Ramos (cell line): Measurements from ENCODE around the gene SPATA6L.

ENCODE experiments used
- in situ Hi-C: fragments of 300-500 bp; cut with MboI; formaldehyde crosslinking; loops from one replicate; pipeline ENCODE4 v1.14.3; 2022; ENCODE audit warnings: low sequenced_read_pairs; ENCODE audit not compliant: unreplicated experiment

Gene SPATA6L

DNA sequence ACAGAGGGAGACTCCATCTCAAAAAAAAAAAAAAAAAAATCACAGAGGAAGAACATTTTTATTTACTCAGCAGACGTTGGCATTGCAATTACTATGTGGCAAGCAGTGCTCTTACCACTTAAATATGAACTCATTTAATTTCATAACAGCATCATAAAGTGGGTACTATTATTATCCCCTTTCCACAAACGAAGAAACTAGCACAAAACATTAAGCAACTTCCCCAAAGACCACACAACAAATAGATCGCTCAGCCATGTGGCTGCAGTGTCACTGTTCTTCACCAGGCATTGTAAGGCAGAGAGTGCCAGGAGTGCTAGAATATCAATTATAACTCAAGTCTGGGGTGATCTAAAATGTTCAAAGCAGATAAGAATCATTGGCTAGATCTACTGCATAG, 74.0 kb downstream of the SPATA6L start:
- in situ Hi-C loops, result no loop called here

DNA sequence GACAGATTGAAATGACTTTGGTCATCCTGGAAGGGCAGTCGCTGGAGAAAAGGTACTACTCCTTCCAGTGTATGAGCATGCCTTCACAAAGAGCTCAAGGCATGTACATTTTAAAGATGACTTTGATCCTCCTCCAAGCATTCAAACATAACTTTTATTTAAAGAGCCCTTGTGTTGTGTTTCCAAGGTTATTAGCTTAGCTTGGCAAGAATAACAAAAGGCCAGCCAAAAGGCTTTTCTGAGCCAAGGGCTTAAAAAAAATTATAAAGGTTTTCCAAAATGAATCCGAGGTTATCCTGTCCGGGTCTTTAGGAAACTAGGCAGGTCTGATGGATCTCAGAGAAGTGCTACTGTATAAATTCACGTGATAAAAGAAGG, 75.2 kb downstream of the SPATA6L start:
- in situ Hi-C loops, result no loop called here

DNA sequence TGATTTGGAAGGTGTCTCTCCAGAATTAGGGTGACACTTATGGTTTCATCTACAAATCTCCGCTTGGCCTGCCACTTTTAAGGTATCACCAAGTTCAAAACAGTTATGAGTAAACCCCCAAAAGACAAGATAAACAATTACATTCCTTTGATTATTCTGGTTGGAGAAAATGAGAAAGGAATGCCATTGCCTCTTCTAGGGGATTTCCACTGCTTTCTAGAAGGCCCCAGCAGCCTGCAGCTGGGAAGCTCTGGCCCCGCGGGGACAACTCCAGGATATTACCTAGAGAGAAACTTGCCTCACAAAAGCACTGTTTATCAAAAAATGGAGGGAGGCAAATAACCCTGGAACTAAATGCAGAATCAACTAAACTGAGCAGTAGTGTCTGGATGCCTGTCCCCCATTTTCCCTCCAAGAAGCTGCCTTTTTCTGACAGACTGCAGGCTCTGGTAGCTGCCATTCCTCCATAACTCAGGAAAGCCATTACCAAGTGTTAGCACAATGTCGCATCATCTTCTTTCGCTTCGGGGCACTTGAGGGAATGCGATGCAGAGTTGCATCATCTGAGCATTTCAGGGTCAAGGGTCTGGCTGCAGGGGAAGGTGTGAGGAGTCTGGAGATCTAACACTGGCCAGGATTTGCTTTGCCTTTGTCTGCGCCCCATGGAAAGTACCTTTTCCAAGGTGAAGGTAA, 75.7 kb downstream of the SPATA6L start:
- in situ Hi-C loops, result no loop called here

DNA sequence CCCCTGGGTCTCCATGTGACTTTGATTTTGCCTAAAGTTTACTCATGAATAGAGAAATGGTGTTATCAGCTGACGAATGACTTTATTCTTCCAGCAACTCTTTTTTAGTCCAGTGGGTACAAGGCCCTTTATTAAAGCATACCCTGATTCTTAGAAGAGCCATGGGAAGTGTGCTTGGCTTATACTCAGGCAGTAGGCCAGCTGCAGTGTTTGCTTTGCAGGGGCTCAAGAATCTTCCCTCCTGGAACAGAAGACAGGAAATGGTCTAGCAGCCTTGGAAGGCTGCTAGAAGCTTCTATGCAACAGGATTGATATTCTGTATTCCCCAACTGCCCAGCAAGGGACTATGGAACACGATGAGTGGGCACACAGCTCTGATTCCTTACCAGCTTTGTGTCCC, 77.6 kb downstream of the SPATA6L start:
- in situ Hi-C loops, result no loop called here

DNA sequence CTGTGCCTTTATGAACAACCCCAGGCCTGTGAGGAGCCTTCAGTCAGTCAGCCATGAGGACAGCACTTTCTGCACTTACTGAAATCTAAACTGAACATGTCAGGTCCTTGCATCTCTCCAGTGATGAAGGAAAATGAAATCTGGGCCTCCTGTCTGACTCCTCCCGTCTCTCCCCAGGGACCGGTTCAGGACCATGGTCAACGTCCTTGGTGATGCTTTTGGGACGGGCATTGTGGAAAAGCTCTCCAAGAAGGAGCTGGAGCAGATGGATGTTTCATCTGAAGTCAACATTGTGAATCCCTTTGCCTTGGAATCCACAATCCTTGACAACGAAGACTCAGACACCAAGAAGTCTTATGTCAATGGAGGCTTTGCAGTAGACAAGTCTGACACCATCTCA, 81.1 kb downstream of the SPATA6L start:
- in situ Hi-C loops, result no loop called here

DNA sequence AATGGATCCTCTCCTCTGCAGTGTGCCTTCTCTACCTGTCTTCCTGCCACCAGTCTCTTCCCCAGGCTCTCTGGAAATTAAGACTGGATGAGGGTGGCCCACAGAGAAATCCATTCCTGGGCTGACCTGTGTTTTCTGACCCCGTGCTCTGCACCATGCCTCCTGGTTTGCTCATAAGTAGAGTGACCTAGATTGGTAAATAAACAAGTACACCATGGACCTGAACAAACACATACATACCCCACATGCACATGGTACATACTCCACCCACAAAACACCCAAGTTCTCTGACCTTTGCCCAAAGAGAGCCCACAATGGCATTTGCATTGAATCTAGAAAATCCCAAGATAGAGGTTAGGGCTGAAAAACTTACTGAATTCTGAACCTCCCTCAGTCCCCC, 81.6 kb downstream of the SPATA6L start:
- in situ Hi-C loops, result no loop called here

DNA sequence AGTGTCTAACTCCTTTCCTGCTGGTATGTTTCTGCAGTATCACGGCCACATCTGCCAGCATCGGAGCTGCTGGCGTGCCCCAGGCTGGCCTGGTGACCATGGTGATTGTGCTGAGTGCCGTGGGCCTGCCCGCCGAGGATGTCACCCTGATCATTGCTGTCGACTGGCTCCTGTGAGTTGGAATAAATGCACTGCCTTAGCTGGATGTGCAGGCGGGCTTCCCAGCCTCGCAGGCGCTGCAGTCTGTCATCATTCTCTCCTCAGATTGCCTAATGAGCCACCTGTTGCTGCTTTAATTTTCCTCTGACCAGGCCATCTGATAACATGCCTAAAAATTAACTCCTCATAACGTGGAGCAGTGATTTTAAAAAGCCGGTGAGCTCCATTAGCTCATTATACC, 83.3 kb downstream of the SPATA6L start:
- in situ Hi-C loops, result no loop called here

DNA sequence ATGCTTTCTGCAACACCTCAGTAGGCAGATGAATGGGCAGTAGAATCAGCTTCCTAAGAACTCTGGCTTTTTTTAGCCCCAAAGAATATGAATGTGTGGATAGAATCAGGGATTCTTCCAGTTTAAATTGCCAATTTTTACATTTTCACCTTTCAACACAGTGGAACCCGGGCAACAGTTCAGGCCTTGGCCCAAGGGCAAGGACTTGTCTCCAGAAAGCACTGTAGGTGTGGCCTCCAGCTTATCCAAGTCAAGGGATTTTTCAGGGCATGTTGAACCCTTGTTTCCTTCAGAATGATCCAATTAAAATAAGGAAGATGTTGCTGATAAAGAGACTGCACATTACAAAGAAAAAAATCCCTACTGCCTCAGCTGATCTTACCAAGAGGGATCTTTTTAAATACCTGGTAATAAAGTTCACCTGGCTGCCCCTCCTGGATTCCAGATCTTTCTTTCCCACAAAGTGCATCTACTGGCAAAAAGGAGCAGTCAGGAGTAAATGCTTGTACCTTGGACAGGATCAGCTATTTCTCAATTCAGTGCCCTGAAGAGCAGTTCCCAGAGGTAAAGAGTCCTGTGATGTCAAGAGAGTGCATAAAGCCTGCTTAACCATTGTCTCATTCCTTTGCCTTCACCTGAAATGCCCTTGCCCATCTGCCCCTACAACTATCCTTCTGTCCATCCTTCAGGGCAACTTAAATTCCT, 84.3 kb downstream of the SPATA6L start:
- in situ Hi-C loops, result no loop called here

DNA sequence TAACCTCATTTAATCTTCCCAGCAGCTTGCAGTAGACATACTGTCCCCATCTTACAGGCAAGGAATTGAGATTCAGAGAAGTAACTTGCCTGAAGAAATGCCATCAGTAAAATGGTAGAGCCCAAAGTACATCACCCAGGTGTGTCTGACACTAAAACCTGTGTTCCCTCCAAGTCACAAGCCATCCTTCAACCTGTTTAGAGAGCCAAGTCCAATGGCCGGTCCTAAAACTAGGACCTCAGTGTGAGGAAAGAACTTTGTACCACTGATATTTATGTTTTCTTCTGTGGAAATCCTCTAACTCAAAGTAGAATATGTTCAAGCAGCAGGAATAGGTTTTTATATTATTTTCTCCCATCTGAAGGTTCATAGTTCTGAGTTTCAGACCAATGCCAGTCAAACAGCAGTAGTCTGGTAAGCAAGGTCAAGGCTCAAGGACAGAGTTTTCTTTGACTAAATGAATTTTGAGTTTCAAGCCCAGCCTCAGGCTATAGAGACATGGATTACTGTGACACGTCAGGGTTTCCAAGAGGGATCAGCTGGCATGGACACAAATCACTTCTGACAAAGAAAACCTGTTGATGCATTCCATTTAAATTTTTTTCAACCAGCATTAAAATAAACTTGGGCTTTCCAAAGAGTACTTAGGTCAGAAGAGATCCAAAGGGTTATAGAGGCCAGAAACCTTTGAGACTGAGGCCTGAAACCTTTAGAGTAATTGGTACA, 85.1 kb downstream of the SPATA6L start:
- in situ Hi-C loops, result no loop called here

DNA sequence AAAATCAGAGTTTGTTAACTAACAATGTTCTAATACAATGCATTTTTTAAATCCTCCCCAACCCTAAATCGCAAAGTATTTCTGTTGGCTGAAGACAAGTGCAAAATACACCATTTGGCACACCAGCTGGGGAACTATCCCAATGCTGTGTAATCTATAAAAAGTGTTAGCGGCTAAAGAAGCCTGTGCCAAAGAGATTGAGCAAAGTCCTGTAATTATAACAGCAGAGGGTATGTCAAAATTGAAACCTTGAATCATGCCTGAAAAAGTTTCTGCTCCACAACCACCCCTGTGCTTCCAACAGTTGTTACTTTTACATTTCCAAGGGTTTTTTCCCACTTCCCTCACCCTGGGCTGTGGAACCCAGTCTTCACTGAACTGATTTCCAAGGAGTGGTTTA, 87.3 kb downstream of the SPATA6L start:
- in situ Hi-C loops, result no loop called here

DNA sequence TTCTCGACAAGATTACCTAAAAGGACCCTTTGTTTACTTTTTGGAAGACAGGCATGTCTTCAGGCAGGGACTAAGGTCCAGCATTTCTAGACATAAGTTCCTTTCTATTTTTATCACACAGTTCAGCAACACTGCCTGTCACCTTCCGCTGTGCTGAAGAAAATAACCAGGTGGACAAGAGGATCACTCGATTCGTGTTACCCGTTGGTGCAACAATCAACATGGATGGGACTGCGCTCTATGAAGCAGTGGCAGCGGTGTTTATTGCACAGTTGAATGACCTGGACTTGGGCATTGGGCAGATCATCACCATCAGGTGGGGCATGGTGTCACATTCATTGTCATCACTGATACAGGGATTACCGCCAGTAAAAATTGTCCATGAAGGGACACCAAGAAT, 89.8 kb downstream of the SPATA6L start:
- in situ Hi-C loops, result no loop called here

DNA sequence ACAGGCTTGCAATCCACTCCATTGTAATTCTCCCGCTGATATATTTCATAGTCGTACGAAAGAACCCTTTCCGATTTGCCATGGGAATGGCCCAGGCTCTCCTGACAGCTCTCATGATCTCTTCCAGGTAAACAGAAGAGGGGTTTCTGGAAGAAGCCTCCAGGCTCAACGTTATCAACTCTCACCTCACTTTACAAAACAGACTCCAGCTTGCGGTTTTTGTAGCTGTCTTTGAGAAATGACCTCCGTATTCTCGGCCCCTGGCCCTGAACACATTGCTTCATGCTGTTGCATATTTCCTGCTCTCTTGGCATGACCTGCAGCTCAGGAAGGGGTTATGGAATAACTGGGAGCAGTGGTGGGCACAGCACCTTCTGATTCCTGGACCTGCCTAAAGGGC, 90.3 kb downstream of the SPATA6L start:
- in situ Hi-C loops, result no loop called here

DNA sequence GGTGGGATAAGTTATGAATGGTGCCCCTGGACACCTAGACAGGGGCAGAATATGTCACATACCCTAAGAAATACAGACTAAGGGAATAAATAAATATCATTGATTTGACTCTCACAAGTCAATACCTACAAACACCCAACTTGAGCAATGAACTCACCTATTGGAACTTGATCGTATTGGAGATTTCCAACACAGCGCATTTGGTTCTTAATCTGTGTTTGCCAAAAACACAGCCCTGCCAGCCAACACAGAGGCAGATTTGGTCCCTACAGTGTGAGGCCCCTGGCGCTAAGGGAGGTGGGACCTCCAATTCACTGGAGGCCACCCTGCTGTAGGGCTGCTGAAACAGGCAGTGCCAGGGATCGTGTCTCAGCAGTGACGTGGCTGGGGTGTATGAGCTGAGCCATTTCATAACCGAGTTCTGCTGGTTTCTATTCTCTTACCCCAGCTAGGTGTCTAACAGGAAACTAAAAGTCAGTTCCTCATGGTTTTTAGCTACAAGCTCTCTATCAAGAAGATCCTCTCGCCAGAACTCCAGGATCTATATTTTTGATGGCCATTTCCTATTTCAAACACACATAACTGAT, 91.5 kb downstream of the SPATA6L start:
- in situ Hi-C loops, result no loop called here

DNA sequence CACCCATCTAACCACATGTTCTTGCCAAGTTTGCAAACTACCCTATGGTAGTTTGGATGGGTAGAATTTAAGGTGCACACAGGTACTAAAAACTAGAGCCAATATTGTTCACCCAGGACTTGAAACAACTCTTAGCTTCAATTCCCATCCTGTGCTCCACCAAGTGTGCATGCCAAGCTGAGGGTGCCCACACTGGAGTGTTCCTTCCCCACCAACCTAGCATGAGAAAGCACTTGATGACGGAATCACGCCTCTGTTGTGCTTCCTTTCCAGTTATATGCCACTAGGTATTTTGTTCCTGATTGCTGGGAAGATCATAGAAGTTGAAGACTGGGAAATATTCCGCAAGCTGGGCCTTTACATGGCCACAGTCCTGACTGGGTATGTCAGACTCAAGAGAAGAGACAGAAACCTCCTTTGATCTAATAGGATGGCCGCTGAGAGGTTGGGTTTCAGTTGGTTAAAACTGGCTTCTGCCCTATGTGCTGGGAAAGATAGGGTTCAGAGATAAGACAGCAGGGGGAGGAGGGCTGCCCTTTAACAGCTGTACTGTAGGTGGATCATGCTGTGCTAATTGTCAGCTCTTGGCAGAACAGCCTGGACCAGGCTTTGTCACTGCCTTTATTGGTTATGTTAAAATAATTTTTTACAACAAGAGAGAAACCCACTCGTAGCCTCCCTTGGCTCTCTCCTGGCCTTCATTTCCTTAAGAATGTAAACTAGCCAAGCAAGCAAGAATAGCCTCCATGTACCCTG, 92.5 kb downstream of the SPATA6L start:
- in situ Hi-C loops, result no loop called here

DNA sequence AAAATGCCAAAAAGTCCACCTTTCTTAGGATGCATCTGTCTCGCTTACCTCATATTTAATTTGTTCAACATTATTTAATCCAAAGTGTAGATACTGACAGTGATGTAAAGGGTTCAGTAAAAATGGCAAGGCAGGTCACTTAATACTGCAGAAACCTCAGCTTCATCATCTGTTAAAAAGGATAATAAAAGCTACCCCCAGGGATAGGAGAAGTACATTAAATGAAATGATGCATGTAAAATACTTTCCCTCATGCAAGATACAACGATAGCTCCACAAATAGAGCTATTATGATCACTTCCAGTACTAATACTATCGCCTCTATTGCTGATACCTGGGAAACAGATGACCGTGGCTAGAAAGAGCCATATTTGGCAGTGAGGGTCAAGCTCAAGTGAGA, 93.1 kb downstream of the SPATA6L start:
- in situ Hi-C loops, result no loop called here

DNA sequence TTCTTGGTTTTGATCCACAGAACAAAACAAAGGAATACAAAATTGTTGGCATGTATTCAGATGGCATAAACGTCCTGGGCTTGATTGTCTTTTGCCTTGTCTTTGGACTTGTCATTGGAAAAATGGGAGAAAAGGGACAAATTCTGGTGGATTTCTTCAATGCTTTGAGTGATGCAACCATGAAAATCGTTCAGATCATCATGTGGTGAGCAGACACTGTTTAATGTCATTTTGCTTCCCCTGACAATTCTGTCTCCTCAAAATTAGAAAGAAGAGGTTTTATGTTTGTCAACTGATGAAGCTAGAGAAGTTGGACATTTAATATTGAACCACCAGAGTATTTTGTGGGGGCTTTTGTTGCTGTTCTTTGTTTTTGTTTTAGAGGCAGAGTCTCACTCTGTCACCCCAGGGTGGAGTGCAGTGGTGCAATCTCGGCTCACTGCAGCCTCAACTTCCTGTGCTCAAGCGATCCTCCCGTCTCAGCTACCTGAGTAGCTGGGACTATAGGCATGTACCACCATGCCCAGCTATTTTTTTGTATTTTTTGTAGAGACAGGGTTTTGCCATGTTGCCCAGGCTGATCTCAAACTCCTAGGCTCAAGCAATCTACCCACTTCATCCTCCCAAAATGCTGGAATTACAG, 94.0 kb downstream of the SPATA6L start:
- in situ Hi-C loops, result no loop called here

DNA sequence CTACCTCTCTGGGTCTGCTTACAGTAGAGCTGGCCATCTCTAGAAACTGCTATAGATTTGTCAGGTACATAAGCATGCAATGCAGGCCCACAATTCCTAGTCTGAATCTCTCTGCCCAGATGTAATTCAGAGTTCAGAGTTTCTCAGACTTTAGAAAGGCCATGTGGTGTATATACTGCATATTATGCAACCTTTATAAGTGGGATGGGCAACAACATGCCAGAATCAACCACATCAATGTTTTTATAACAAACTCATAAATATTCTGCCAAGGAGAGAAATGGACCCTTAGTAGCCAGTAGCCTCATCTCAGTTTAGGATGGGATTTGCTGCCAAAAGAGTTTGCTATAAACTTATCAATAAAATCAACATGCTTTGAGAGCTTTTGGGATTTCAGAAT, 97.2 kb downstream of the SPATA6L start:
- in situ Hi-C loops, result no loop called here

DNA sequence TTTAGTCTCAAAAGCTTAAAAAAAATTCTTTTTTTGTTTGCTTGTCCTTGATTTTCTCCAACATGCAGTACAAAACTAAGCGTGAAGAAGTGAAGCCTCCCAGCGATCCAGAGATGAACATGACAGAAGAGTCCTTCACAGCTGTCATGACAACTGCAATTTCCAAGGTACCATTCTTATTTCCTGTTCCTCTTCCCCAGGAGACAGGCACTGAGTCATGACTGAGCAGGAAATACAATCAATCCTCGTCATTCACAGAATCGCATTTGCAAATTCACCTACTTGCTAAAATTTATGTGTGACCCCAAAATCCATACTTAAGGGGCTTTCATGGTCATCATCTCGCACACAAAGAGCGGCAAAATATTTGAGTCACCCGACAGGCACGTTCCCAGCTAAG, 98.7 kb downstream of the SPATA6L start:
- in situ Hi-C loops, result no loop called here

DNA sequence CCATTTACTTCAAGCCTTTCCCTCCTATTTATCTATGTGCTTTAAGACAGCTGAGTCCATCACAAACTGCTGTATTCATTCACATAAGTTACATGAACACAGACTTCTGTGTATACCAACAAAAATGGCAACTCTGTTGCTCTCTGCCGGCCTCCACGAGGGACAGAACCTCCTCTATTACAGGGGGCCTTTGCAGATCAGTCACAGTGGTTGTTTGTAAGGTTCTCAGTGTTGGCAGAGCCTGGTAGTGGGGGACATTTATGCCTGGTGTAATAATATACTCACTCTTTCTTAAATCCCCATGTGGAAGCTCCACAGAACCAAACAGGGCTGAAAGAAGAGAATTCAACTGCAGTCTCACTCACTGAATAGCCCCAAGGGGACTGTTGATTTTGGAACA, 99.5 kb downstream of the SPATA6L start:
- in situ Hi-C loops, result no loop called here

DNA sequence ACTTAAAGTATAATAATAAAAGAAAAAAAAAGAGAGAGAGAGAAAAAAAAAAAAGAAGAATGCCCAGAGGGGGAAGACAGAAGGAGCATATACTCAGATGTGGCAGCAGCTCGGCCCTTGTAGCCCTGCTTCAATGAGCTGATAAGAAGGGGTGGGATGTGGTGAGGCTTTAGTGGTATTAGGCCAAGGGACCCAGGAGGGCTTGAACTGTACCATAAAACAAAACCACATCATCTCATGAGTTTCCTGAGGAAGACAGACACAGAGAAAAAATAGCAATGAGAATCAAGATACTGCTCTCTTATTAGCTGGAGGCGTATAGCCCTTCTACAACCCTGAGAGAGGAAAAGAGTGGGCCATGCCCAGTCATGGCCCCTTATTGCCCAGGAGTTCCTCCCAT, 103.2 kb downstream of the SPATA6L start:
- in situ Hi-C loops, result no loop called here
